Glutamatergic neuron (in vitro differentiated cells): Measurements from ENCODE around the gene NDUFA5. TPM values are rescaled to one million over a fixed set of nuclear protein-coding genes. Genes with fewer than 3 reads are reported as not detected.
"Not testable (repeated sequence)": the region's sequence is repeated elsewhere in the genome, so short reads cannot be mapped to it uniquely, and the experiment has no call there.

ENCODE experiments used
- DNase-seq: peaks from one replicate; pipeline ENCODE4 v3.0.0; 2022
- H3K27ac Mint-ChIP-seq: one replicate; pipeline ENCODE4 v1.8.0; 2020; ENCODE audit warnings: mild to moderate bottlenecking, mixed read lengths, inconsistent platforms; ENCODE audit not compliant: unreplicated experiment
- H3K27me3 Mint-ChIP-seq: one replicate; pipeline ENCODE4 v1.8.0; 2020; ENCODE audit warnings: mild to moderate bottlenecking, moderate library complexity, mixed read lengths, inconsistent platforms; ENCODE audit not compliant: unreplicated experiment
- H3K36me3 Mint-ChIP-seq: one replicate; pipeline ENCODE4 v1.8.0; 2020; ENCODE audit warnings: mild to moderate bottlenecking, mixed read lengths, inconsistent platforms; ENCODE audit not compliant: unreplicated experiment
- H3K4me1 Mint-ChIP-seq: one replicate; pipeline ENCODE4 v1.8.0; 2020; ENCODE audit warnings: mild to moderate bottlenecking, low read depth, mixed read lengths, inconsistent platforms; ENCODE audit not compliant: unreplicated experiment
- H3K4me3 Mint-ChIP-seq: one replicate; pipeline ENCODE4 v1.8.0; 2020; ENCODE audit warnings: mild to moderate bottlenecking, mixed read lengths, inconsistent platforms; ENCODE audit not compliant: unreplicated experiment
- H3K9me3 Mint-ChIP-seq: one replicate; pipeline ENCODE4 v1.8.0; 2020; ENCODE audit warnings: mild to moderate bottlenecking, moderate library complexity, mixed read lengths, inconsistent platforms; ENCODE audit not compliant: unreplicated experiment
- total RNA-seq: library from RNA; stranded (reverse); fragmentation: NEBNext Ultra II Directional; extraction: Animal tissue kit (Norgen Biotek cat#: 25700); gene quantifications from one replicate; pipeline ENCODE4 v1.2.1, GENCODE V29; 2021; ENCODE audit not compliant: unreplicated experiment
- TF ChIP-seq, protein P1 (sequence below): fragments of 200-600 bp; sonication (generic); IDR thresholded peaks from one replicate; pipeline ENCODE4 v1.5.0; 2021; ENCODE audit not compliant: partially characterized antibody, unreplicated experiment

Gene NDUFA5
- total RNA-seq, 1 donor from 2014 or later: 84.4 TPM

DNA sequence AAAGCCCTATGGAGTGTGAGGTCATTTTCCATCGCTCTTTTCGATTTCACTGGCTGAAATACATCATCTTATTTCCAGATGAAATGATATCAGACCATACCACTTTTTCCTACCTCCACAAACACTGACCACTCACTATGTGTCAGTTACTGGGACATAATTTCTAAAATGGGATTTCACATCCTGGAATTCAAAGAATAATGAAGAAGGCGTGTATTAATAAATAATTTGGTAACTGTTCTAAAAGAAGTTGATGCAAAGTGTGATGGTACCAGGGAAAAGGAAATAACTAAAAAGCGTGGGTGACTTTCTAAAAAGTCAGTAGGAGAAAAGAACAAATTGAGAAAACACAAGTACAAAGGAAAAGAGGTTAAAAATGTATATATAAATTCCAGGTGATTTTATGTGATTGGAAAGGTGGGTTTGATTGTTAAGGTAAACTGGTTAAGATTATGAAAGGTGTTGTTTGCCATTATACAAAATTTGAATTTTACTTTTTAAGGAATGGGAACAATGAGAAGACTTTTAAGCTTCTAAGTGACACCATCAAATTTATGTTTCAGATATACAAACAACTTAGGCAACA lies 764 bp upstream of the NDUFA5 start:
- TF ChIP-seq, protein P1, sequence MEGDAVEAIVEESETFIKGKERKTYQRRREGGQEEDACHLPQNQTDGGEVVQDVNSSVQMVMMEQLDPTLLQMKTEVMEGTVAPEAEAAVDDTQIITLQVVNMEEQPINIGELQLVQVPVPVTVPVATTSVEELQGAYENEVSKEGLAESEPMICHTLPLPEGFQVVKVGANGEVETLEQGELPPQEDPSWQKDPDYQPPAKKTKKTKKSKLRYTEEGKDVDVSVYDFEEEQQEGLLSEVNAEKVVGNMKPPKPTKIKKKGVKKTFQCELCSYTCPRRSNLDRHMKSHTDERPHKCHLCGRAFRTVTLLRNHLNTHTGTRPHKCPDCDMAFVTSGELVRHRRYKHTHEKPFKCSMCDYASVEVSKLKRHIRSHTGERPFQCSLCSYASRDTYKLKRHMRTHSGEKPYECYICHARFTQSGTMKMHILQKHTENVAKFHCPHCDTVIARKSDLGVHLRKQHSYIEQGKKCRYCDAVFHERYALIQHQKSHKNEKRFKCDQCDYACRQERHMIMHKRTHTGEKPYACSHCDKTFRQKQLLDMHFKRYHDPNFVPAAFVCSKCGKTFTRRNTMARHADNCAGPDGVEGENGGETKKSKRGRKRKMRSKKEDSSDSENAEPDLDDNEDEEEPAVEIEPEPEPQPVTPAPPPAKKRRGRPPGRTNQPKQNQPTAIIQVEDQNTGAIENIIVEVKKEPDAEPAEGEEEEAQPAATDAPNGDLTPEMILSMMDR: no peak
- Mint-ChIP-seq H3K27ac (no peak overlapping the region), H3K27me3 (no peaks in the 10 kb centered on the region)

DNA sequence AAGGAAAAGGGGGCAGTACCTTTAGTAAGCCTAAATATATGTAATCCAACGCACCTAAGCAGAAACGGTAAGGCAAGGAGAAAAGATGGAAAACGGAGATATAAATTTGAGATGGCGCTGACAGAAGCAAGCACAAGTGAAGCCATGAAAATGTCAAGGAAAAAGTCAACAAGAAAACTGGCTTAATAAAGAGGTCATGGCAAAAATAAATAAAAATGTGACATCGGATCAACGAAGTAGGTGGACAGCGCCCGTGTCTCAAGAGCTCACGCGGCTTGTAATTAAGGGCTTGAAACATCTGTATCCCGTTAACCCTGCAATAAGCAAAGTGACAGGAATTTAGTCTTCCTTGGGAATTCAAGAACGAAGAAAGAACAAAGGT lies 611 bp downstream of the NDUFA5 start:
- Mint-ChIP-seq H3K36me3 (peaks cover 5% of the 10 kb centered on the region), H3K9me3 (no peaks in the 10 kb centered on the region), H3K27ac (no peak overlapping the region), H3K27me3 (peaks cover 1% of the 10 kb centered on the region), H3K4me3 (no peak overlapping the region), H3K4me1 (peaks cover 6% of the 10 kb centered on the region)
- TF ChIP-seq, protein P1: no peak
- no peak for DNase-seq

More for the DNA sequence above, 764 bp upstream of the NDUFA5 start:
- no peaks in the 10 kb centered on the region for H3K36me3 Mint-ChIP-seq
- H3K9me3 Mint-ChIP-seq: no peaks in the 10 kb centered on the region
- DNase-seq: no peak
- no peak overlapping the region for H3K4me3 Mint-ChIP-seq
- peaks cover 6% of the 10 kb centered on the region for H3K4me1 Mint-ChIP-seq

DNA sequence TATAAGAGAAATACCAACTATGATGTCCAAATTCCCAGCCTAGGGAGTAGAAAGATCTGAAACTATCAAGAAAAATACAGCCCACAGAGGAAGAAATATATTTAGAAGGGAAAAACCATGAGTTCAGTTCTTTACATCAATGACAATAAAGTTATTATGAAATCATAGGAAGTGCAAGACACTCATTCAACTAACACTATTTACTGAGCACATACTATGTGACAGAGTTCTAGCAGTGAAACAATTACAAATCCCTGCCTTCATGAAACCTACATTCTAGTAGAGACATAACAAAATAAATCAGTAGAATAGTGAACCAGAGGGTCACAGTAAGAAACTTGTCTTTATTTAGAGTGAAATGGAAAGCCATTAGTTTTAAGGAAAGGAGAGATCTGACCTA lies 2.1 kb downstream of the NDUFA5 start:
- peaks cover 6% of the 10 kb centered on the region for H3K4me1 Mint-ChIP-seq

DNA sequence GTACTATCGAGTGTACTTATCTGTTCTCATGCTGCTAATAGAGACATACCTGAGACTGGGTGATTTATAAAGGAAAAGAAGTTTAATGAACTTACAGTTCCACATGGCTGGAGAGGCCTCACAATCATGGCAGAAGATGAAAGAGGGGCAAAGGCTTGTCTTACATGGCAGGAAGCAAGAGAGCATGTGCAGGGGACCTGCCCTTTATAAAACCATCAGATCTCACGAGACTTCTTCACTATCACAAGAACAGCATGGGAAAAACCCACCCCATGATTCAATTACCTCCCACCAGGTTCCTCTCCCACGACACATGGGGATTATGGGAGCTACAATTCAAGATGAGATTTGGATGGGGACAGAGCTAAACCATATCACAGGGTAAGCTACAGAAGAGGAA lies 4.5 kb downstream of the NDUFA5 start:
- no peak for DNase-seq
- Mint-ChIP-seq H3K36me3 (peaks cover 5% of the 10 kb centered on the region), H3K9me3 (no peaks in the 10 kb centered on the region), H3K27me3 (peaks cover 1% of the 10 kb centered on the region), H3K4me1 (peaks cover 3% of the 10 kb centered on the region), H3K4me3 (no peak overlapping the region), H3K27ac (no peak overlapping the region)
- TF ChIP-seq, protein P1: no peak

More for the DNA sequence above, 2.1 kb downstream of the NDUFA5 start:
- H3K9me3 Mint-ChIP-seq: no peaks in the 10 kb centered on the region
- peaks cover 5% of the 10 kb centered on the region for H3K36me3 Mint-ChIP-seq
- peaks cover 1% of the 10 kb centered on the region for H3K27me3 Mint-ChIP-seq
- TF ChIP-seq, protein P1: no peak
- H3K27ac Mint-ChIP-seq: no peak overlapping the region
- DNase-seq: no peak
- H3K4me3 Mint-ChIP-seq: no peak overlapping the region

DNA sequence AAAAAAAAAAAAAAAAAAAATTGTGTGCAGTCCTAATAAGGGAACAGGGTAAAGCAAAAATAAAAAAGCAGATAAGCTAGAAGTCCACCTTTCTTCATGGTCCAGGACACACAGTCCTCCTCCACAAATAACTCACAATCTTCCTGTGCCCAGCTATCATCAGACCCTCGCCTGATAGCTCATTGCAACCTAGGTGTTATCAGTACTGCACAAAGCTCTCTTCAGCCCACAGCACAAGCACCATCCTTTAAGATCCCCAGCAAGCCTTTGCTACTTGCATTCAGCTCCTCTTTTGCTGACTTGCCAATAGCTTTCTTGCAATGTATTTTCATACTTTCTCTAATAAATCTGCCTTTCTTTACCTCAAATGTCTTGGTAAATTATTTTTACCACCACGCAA lies 5.0 kb downstream of the NDUFA5 start:
- TF ChIP-seq, protein P1: no peak
- Mint-ChIP-seq H3K27ac (no peak overlapping the region), H3K4me1 (peaks cover 2% of the 10 kb centered on the region), H3K36me3 (peaks cover 5% of the 10 kb centered on the region), H3K4me3 (no peak overlapping the region), H3K9me3 (no peaks in the 10 kb centered on the region), H3K27me3 (peaks cover 1% of the 10 kb centered on the region)
- DNase-seq: no peak

DNA sequence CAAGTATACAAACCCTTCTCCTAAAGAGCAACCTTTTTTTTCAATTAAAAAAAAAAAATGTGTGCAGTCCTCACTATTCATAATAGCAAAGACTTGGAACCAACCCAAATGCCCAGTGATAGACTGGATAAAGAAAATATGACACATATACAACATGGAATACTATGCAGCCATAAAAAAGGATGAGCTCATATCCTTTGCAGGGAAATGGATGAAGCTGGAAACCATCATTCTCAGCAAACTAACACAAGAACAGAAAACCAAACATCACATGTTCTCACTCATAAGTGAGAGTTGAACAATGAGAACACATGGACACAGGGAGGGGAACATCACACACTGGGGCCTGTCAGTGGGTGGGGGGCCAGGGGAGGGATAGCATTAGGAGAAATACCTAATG lies 5.5 kb downstream of the NDUFA5 start:
- not testable (repeated sequence) for H3K9me3 Mint-ChIP-seq, H3K36me3 Mint-ChIP-seq, H3K27ac Mint-ChIP-seq, H3K4me3 Mint-ChIP-seq, H3K27me3 Mint-ChIP-seq, H3K4me1 Mint-ChIP-seq, DNase-seq
